ENCODE data around the gene DPEP2. TPM values are rescaled to one million over a fixed set of nuclear protein-coding genes. Genes with fewer than 3 reads are reported as not detected.

Gene DPEP2
- total RNA-seq, 1 donor from 2014 or later: not detected

DNA sequence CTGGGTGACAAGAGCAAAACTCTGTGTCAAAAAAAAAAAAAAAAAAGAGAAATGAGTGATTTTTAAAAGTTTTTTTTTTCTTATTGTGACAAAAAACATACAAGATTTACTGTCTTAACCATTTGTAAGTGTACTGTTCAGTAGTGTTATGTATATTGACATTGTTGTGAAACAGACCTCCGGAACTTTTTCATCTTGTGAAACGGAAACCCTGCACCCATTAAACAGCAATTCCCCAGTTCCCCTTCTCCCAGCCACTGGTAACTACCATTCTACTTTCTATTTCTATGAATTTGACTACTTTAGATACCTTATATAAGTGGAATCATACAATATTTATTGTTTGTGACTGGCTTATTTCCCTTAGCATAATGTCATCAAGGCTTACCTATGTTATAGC is 42.5 kb upstream of the DPEP2 start:
- Histone ChIP-seq H3K79me2 (ENCODE audit: insufficient read depth, low read length) (no peaks in the 10 kb centered on the region), H3K9me3 (ENCODE audit: insufficient read depth, low read depth, low read length) (no peaks in the 10 kb centered on the region), H3K36me3 (ENCODE audit: insufficient read depth, low read length) (no peaks in the 10 kb centered on the region), H3K27ac (ENCODE audit: low read depth, low read length) (no peak overlapping the region), H3K4me1 (ENCODE audit: insufficient read depth, low read length) (no peaks in the 10 kb centered on the region), H3K4me2 (ENCODE audit: low read length) (no peak overlapping the region), H3K4me3 (ENCODE audit: insufficient read depth, low read depth, low read length) (no peak overlapping the region), H2AFZ (ENCODE audit: low read depth, low read length) (no peak overlapping the region), H3K27me3 (ENCODE audit: insufficient read depth, low read length) (no peaks in the 10 kb centered on the region), H4K20me1 (ENCODE audit: insufficient read depth, low read length) (peaks cover 11% of the 10 kb centered on the region), H3K9ac (ENCODE audit: low read length) (no peak overlapping the region)
- Mint-ChIP-seq H3K9me3 (ENCODE audit: unreplicated experiment) (no peaks in the 10 kb centered on the region), H3K27ac (ENCODE audit: unreplicated experiment) (no peak overlapping the region), H3K4me3 (ENCODE audit: unreplicated experiment) (no peak overlapping the region), H3K36me3 (ENCODE audit: low read depth, unreplicated experiment) (peaks cover 3% of the 10 kb centered on the region), H3K27me3 (ENCODE audit: low read depth, unreplicated experiment) (no peaks in the 10 kb centered on the region), H3K4me1 (ENCODE audit: low read depth, unreplicated experiment) (no peaks in the 10 kb centered on the region)
- FAIRE-seq (no peak), DNase-seq (ENCODE audit: low read depth) (no peak)
- TF ChIP-seq, protein P1, sequence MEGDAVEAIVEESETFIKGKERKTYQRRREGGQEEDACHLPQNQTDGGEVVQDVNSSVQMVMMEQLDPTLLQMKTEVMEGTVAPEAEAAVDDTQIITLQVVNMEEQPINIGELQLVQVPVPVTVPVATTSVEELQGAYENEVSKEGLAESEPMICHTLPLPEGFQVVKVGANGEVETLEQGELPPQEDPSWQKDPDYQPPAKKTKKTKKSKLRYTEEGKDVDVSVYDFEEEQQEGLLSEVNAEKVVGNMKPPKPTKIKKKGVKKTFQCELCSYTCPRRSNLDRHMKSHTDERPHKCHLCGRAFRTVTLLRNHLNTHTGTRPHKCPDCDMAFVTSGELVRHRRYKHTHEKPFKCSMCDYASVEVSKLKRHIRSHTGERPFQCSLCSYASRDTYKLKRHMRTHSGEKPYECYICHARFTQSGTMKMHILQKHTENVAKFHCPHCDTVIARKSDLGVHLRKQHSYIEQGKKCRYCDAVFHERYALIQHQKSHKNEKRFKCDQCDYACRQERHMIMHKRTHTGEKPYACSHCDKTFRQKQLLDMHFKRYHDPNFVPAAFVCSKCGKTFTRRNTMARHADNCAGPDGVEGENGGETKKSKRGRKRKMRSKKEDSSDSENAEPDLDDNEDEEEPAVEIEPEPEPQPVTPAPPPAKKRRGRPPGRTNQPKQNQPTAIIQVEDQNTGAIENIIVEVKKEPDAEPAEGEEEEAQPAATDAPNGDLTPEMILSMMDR (IDR thresholded peaks at IDR 0.05; ENCODE audit: insufficient read depth, low read depth, low read length): no peak
- no peak for TF ChIP-seq EZH2 (IDR thresholded peaks at IDR 0.05; ENCODE audit: insufficient read depth, low read length)

DNA sequence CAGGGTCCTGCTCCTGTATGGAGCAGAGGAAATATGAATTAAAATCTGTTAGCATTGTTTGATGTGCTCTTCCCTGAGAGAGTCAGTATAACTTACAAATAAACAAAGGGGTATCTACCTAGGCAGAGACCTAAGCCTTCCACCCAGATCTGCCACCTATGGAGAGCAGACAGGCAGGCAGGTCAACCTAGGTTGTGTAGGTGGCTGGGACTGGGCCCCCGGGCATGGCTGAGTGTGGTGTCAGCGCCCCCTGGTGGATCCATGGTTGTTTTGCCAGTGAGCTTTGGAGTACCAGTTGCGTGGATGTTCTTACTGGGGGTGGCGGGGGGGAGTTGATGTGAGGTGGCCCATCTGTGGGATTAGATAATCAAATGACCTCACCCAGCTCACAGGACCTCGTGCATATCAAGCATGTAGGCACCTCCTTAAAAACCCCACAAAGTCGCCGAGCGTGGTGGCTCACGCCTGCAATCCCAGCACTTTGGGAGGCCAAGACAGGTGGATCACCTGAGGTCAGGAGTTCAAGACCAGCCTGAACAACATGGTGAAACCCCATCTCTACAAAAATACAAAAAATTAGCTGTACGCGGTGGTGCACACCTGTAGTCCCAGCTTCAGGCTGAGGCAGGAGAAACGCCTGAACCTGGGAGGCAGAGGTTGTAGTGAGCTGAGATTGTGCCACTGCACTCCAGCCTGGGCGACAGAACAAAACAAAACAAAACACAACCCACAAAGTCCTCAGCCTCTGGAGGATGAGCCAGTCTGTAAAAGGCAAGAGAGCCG is 41.4 kb upstream of the DPEP2 start:
- Histone ChIP-seq H3K4me3 (ENCODE audit: insufficient read depth, low read depth, low read length) (no peak overlapping the region), H3K4me1 (ENCODE audit: insufficient read depth, low read length) (no peaks in the 10 kb centered on the region), H3K9me3 (ENCODE audit: insufficient read depth, low read depth, low read length) (no peaks in the 10 kb centered on the region), H3K79me2 (ENCODE audit: insufficient read depth, low read length) (no peaks in the 10 kb centered on the region), H2AFZ (ENCODE audit: low read depth, low read length) (peak overlapping the region; percentile 5), H3K9ac (ENCODE audit: low read length) (no peak overlapping the region), H3K27ac (ENCODE audit: low read depth, low read length) (no peak overlapping the region), H3K4me2 (ENCODE audit: low read length) (no peak overlapping the region), H3K27me3 (ENCODE audit: insufficient read depth, low read length) (no peaks in the 10 kb centered on the region), H4K20me1 (ENCODE audit: insufficient read depth, low read length) (peaks cover 11% of the 10 kb centered on the region), H3K36me3 (ENCODE audit: insufficient read depth, low read length) (no peaks in the 10 kb centered on the region)
- Mint-ChIP-seq H3K36me3 (ENCODE audit: low read depth, unreplicated experiment) (peaks cover 1% of the 10 kb centered on the region), H3K27ac (ENCODE audit: unreplicated experiment) (no peak overlapping the region), H3K4me1 (ENCODE audit: low read depth, unreplicated experiment) (no peaks in the 10 kb centered on the region), H3K9me3 (ENCODE audit: unreplicated experiment) (no peaks in the 10 kb centered on the region), H3K27me3 (ENCODE audit: low read depth, unreplicated experiment) (no peaks in the 10 kb centered on the region), H3K4me3 (ENCODE audit: unreplicated experiment) (no peak overlapping the region)
- peak; percentile 10 for DNase-seq (ENCODE audit: low read depth)
- TF ChIP-seq EZH2 (IDR thresholded peaks at IDR 0.05; ENCODE audit: insufficient read depth, low read length): no peak
- TF ChIP-seq, protein P1 (IDR thresholded peaks at IDR 0.05; ENCODE audit: insufficient read depth, low read depth, low read length): peak; percentile 73
- no peak for FAIRE-seq
